ENCODE measurements around the gene MIF.
A peak's percentile ranks its signal among the peaks of the same experiment; 100 is the strongest.
"Not testable (repeated sequence)": the region's sequence is repeated elsewhere in the genome, so short reads cannot be mapped to it uniquely, and the experiment has no call there.

MIF gene

DNA sequence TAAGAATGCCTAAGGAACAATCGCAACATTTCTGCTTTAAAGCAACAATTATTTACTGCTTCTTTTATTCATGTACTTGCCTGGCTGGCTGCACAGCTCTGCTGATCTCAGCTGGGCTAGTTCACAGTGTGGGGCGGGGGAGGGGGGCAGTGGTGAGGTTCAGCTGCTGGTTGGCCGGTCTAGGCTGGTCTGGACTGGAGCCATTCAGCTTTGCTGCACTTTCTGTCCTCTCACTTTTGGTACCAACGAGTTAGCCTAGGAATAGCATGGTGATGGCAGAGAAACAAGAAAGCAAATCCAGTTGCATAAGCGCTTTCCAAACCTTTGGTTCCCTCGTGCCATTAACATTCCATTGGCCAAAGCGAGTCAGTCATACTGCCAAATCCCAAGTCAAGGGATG, 16.0 kb upstream of the MIF start:
- DNase-seq, result no peak

DNA sequence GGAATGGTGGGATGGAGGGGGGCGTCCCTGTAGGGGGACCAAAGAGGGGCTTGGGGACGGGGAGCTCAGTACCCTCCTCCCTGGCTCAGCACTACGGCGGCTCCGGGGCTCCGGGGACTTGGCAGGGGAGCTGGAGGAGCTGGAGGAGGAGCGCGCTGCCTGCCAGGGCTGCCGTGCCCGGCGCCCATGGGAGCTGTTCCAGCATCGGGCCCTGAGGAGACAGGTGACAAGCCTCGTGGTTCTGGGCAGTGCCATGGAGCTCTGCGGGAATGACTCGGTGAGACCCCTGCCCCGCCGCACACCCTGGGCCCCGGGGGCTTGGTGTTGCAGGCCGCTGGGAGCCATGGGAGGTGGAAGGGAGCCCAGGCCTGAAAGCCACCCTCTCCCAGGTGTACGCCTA, 11.8 kb upstream of the MIF start:
- no peak for DNase-seq

DNA sequence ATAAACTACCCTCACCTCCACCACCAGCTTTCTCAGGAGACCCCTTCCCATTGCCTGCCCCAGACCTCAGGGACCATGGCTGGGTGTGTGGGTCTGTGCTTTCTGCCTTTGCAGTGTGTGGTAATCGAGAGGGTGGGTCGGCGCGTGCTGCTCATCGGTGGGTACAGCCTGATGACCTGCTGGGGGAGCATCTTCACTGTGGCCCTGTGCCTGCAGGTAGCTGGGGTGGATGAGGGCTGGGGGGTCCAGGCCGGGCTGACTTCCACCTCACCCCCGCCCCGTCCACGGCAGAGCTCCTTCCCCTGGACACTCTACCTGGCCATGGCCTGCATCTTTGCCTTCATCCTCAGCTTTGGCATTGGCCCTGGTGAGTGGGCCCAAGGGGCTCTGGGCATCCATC, 10.5 kb upstream of the MIF start:
- no peak for DNase-seq

DNA sequence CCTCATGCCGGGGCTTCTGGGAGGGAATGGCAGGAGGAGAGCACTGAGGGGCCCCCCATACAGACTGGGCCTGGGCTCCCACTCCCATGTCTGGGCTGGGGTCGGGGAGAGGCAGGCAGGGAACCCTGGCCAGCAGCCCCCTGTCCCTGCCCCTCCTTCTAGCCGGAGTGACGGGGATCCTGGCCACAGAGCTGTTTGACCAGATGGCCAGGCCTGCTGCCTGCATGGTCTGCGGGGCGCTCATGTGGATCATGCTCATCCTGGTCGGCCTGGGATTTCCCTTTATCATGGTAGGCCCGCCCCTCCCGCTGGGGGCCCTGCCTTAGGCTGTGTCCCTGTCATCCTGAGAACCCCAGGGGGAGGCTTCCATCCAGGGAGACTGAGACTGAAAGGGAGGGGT, 10.0 kb upstream of the MIF start:
- no peak for DNase-seq

DNA sequence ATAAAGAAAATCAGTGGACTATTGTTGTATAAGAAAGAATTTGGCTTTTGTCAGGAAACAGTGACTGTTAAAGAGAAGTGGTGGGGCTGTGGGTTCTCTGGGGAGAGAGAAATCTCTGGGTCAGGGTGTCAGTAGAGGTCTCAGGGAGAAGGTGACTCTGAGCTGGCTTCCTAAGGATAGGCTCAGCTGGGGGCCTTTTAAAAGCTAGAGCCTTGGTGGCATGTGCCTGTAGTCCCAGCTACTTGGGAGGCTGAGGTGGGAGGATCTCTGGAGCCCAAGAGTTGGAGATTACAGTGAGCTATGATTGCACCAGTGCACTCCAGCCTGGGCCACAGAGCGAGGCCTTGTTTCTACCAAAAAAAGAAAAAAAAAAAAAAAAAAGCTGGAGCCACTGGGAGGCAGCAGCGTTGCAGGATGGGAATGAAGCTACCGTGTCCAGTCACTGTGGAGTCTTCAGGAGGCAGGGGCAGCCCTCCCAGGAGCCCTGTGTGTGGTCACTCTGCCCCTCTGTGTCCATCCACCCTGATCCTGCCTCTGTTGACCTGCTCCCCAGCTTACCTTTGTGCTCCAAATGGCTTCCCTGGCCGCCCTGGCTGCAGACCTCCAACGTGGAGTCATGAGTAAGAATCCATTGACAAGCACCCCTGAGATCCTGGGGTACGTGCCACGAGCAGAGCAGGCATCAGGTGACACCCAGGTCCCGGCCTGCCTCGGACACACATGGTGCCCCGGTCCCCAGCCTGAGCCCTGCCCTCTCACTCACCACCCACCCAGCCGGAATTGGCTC, 5.4 kb upstream of the MIF start:
- no peak for DNase-seq

DNA sequence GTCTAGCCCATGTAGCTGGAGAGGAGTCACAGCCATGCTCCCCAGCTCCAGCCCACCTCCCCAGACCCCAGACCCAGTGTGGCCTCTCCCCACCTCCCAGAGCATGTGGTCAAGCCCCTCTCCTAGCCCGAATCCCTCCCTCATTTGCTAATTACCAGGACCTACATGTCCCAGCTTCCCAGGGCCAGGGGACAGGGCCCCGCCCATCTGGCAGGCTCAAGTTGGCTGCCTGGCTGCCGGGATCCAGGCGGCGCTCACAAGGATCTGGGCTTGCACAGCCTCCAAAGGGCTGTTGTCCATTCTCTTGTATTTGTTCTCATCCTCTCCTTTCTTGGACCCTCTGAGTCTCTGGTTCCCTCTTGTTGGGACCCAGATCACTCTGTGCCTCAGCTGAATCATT, 4.6 kb upstream of the MIF start:
- no peak for DNase-seq

DNA sequence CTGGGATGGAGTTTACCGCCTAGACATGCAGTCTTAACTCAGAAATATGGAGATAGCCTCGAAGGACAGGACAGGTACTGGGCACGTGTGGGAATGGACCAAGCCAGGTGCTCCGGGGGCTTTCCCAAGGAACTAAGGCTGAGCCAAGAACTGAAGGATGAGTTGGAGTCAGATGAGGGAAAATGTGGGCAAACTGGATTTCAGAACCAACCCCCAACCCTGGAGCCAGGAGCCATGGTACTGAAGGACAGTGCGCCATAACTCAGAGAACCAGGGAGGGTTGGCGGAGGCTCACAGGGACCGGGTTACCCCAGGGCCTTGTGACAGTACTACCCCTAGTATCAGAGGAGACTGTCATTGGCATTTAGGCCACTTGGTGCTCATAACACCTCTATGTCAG, 2.5 kb upstream of the MIF start:
- DNase-seq, result no peak

DNA sequence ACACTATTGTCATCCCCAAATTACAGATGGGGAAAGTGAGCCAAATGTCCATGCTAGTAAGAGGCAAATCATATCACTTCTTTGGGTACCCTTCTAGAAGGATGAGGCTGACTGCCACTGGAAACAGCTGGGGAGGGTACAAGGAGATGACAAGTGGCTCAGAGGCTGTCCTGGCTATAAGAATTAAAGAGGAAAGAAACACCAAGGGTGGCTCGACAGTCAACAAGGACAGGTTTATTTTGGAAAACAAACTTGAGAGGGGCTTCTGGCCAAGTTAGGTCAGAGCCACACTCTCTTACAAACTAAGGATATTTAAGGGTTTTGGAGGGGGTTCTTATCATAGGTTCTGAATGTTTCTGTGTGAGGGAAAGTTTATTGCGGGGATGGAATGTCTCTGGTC, 2.1 kb upstream of the MIF start:
- DNase-seq, result no peak

DNA sequence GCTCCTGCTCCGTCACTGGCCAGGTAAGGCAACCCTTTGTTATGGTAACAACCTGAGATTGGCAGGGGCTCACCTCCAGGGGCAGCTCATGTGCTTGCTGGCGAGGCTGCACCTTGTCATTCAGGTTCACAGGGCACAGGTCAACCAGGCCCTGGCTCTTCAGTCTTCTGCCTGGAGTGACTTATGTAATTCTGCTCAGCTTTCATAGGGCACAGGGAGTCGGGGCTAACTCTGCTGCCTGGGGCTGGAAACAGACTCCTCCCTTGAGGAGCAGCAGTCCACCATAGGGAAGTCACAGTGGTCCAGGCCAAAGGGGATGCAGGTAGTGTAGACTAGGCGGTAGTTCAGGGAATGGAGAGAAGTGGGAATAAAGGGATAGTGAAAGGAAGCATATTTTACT, 1.5 kb upstream of the MIF start:
- DNase-seq, result no peak

DNA sequence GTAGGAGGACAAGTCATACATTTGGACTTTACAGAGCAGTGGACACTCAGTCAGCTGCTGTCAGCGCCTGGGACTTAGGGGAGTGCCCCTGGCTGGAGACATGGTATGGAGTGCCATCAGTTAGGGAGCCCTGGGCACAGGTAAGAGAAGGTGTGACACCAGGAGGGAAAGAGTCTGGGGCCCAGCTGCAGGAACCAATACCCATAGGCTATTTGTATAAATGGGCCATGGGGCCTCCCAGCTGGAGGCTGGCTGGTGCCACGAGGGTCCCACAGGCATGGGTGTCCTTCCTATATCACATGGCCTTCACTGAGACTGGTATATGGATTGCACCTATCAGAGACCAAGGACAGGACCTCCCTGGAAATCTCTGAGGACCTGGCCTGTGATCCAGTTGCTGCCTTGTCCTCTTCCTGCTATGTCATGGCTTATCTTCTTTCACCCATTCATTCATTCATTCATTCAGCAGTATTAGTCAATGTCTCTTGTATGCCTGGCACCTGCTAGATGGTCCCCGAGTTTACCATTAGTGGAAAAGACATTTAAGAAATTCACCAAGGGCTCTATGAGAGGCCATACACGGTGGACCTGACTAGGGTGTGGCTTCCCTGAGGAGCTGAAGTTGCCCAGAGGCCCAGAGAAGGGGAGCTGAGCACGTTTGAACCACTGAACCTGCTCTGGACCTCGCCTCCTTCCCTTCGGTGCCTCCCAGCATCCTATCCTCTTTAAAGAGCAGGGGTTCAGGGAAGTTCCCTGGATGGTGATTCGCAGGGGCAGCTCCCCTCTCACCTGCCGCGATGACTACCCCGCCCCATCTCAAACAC, 850 bp upstream of the MIF start:
- DNase-seq, result no peak

DNA sequence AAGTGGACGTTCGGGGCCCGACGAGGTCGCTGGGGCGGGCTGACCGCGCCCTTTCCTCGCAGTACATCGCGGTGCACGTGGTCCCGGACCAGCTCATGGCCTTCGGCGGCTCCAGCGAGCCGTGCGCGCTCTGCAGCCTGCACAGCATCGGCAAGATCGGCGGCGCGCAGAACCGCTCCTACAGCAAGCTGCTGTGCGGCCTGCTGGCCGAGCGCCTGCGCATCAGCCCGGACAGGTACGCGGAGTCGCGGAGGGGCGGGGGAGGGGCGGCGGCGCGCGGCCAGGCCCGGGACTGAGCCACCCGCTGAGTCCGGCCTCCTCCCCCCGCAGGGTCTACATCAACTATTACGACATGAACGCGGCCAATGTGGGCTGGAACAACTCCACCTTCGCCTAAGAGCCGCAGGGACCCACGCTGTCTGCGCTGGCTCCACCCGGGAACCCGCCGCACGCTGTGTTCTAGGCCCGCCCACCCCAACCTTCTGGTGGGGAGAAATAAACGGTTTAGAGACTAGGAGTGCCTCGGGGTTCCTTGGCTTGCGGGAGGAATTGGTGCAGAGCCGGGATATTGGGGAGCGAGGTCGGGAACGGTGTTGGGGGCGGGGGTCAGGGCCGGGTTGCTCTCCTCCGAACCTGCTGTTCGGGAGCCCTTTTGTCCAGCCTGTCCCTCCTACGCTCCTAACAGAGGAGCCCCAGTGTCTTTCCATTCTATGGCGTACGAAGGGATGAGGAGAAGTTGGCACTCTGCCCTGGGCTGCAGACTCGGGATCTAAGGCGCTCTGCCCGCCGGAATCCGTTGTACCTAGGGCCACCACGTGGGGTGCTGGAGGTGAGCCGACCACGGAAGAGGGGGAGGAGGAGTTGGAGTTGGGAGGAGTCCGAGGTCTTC, 771 bp downstream of the MIF start:
- DNase-seq, result peak; percentile 60

DNA sequence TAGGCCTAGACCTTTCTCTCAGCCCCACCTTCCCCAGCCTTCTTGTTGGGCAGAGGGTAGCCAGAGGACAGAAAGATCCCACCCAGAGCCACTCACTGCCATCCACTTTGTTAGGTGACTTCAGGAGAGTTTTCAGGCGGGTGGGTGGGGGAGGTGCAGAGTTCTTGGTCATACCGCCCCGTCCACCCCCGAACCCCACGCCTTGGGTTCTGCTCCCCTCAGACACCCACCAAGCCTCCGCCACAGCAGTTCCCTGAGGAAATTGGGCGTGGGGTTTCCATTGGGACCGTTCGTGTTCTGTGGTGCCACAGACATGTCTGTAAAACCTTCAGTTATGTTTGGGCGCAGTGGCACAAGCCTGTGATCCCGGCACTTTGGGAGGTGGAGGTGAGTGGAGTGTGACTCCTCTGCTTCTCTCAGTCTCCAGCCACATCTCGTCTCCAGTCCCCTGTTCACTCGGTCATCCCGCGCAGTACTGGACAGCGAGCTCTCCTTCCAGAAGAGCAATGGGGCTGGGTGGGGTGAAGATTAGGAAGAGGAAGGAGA, 1.5 kb downstream of the MIF start:
- DNase-seq, result no peak

DNA sequence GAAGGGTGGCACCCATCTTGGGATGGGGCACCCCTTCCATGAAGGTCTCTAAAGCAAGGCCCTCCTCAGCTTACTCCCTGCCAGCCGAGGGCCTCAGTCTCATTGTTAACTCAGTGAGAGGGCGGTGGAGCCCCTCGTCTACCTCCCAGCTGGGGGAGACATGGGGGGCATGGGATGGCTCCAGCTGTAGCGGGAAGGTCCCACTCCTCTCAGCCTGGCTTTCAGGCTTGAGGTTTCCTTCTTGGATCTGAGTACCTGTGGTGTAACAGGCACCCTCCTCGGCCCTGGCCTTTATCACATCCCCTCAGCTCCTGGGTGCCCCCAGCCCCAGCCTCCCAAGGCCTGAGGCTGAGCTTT, 2.0 kb downstream of the MIF start:
- no peak for DNase-seq

DNA sequence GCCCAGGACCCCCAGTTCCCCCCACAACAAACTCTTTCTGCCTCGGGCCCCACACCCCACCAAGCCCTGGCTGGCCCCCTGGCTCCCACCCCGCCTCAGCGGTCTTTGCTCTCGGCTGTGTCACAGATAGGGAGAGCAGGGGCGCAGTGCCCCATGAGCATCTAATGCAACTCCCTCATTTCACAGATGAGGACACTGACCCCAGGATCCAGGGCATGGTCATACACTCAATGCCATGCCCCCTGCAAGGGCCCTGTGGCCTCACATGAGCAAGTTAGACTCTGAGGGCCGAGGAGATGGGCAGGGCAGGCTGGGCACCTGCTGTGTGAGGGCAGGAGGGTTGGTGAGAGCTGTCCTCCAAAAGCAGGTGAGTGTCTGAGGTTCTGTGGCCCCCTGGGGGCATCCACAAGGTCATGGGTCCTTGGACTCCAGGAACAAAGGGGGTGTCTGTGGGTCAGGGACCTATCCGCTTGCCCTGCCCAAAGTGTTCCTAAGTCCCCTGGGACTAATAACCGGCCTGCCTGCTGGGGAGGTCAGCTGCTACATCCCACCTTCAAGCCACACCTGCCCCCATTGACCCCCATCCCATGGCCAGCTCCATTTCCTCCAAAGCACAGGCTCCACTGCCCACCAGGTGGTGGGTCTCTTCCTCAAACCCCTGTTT, 2.5 kb downstream of the MIF start:
- no peak for DNase-seq

DNA sequence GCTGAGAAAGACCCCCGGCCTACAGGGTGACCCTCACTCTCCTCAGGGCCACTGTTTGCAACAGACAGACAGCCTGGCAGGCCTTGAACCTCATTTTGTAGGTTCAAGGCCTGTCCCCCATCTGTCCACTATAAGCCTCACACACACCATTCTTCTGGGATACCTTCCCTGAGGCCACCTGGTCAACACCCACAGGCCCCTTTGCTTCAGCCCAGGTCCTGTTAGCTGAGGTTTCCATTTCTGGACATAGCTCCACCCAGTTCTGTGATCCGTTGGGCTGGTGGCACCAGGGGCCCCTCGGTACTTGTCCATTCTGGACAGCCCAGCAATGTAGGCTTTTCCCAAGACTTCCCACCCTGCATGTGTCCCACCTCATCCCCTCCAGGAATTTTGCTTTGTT, 3.1 kb downstream of the MIF start:
- no peak for DNase-seq

DNA sequence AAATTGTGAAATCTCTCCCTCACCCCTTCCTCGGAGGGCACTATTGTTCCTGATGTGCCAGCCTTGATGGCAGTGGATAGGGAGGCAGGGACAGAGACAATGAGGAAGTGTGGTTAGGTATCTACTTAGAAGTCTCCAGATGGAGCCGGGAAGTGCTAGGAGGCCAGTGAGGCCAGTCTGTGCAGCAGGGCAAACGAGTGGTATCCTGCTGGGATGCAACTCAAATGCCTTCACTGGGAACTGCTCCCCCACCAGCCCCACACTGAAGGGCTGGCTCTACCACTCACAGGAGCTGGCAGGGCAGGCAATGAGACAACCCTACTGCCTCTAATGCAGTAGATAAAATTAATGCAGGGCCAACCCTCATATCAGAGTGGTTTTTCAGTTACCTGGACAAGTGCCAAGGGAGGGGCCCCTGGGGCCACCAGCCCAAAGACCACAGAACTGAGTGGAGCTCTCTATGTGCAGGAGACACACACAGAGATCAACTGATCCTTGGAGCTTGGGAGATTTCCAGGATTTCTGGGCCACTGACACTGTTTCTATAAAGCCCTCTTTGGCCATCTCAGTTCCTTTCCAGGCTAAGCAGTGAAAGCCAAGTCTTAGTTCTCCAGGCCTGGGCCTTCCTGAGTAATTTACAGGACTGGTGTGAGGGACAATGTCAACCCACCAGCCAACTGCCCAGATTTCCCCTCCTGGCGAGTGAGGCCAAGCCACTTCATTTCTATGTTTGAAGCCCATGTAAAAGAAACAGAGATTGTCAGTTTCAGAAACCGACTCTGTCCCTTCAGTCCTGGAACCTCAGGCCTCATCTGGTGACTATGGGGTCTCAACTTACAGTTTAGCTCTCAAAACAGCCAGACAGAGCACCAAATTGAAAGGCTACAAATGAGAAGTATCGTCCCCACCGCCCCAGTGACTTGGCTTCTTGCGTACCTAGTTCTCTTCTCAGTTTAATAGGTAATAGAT, 4.1 kb downstream of the MIF start:
- DNase-seq, result no peak

DNA sequence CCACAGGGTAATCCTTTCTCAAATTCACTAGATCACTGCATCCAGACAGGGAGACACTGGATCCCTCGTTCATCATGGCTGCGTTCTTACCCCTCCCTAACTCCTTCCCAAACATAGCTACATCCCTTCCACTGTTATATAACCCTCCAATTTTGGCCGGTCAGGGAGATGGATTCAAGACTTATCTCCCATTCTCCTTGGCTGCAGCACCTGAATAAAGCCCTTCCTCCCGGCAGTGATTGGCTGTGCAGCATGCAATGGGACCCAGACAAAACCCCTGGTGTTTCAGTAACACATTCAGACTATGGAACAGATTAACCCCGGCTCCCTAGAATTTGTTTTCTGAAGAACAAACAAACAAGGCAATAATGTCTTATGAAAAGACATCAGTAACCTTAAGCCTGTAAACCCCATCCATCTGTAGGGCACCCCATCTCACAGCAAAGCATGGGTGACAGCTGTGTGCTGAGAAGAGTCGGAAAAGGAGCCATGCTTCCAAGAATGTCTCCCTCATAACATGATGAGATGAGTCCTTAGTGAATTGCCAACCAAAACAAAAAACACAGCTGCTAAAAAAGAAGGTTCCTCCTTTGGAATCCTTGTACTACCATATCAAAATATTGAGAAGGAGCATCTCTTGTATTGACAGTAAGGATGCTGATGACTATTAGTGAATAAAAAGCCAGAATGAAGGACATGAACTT, 5.0 kb downstream of the MIF start:
- no peak for DNase-seq

DNA sequence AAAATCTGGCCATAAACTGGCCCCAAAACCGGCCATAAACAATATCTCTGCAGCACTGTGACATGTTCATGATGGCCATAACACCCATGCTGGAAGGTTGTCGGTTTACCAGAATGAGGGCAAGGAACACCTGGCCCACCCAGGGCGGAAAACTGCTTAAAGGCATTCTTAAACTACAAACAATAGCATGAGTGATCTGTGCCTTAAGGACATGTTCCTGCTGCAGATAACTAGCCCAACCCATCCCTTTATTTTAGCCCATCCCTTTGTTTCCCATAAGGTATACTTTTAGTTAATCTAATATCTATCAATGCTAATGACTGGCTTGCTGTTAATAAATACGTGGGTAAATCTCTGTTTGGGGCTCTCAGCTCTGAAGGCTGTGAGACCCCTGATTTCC, 6.0 kb downstream of the MIF start:
- DNase-seq, result not testable (repeated sequence)

DNA sequence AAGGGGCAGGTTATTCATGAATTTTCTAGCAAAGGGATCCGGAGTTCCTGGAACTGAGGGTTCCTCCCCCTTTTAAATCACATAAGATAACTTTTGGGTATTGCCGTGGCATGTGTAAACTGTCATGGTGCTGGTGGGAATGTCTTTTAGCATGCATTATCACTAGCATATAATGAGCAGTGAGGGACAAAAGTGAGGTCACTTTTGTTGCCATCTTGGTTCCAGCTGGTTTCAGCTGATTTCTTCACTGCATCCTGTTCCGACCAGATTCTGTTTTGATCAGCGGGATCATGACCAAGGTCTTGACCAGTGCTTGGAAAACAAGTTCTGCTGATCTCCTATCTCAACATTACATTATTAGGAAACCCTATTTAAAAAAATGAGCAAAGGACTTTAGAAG, 7.4 kb downstream of the MIF start:
- DNase-seq, result no peak

DNA sequence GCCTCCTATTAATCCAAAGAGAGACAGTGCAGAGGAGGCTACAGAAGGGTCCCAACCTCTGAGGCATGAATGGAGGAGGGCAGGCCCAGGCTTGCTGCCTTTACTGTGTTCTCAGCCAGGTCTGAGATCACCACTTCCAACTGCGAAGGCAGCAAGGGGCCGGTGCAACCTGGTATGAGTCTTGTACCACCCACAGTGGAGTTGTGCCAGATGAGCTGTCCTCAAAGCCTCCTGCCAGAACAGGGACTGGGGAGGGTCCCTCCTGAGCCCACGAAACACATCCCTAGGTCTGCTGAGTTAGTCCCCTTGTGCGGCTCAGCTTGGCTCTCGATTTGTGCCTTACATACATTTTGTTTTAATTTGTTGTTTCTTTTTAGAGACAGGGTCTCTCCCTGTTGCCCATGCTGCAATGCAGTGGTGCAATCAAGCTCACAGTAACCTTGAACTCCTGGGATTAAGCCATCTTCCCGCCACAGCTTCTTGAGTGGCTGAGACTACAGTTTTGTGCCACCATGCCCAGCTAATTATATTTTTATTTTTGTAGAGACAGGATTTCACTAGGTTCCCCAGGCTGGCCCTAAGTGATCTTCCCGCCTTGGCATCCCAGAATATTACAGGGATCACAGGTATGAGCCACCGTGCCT, 9.3 kb downstream of the MIF start:
- DNase-seq, result no peak
